Astrocyte of the cerebellum (primary cell): ENCODE measurements around the gene RPL7L1.
A peak's percentile ranks its signal among the peaks of the same experiment; 100 is the strongest.
"Not testable (repeated sequence)": the region's sequence is repeated elsewhere in the genome, so short reads cannot be mapped to it uniquely, and the experiment has no call there.

Experiments
- DNase-seq: peaks from one replicate; pipeline ENCODE4 v3.0.0-alpha.2; 2011; ENCODE audit warnings: low read depth
- H3K4me3 ChIP-seq: 2 replicates; pipeline ENCODE4 v1.5.1; 2011; ENCODE audit warnings: mild to moderate bottlenecking, low read depth, low read length, moderate library complexity
- in situ Hi-C: cut with HindIII; loops from 2 replicates; pipeline ENCODE4 v1.10.0; 2017; ENCODE audit warnings: low sequenced_read_pairs
- TF ChIP-seq, protein P1 (sequence below): IDR thresholded peaks from 2 replicates; pipeline ENCODE4 v1.5.1; 2012; ENCODE audit warnings: low read length, low read depth, moderate library complexity, mild to moderate bottlenecking; ENCODE audit errors: missing control alignments

RPL7L1 gene

DNA sequence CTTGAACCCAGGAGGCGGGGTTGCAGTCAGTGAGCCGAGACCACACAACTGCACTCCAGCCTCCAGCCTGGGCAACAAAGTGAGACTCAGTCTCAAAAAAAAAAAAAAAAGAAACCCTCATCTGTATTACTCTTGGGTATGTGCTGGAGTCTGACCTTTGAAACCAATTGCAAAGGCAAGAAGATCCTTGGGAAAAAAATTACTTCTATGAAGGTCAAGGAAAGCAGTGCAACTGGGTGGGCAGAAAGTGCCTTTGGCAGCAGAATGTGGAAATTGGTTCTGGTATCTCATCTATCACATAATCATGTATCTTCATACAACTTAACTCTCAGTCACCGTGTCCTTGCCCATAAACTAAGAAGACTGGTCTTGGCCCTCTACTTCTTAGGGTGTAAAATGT lies 7.7 kb upstream of the RPL7L1 start:
- in situ Hi-C loops, result loop anchor here (25.0 kb wide), 1 partner anchor 209 kb away; no protein-coding TSS in a partner anchor
- DNase-seq, result no peak
- no peak overlapping the region for H3K4me3 ChIP-seq
- TF ChIP-seq, protein P1, sequence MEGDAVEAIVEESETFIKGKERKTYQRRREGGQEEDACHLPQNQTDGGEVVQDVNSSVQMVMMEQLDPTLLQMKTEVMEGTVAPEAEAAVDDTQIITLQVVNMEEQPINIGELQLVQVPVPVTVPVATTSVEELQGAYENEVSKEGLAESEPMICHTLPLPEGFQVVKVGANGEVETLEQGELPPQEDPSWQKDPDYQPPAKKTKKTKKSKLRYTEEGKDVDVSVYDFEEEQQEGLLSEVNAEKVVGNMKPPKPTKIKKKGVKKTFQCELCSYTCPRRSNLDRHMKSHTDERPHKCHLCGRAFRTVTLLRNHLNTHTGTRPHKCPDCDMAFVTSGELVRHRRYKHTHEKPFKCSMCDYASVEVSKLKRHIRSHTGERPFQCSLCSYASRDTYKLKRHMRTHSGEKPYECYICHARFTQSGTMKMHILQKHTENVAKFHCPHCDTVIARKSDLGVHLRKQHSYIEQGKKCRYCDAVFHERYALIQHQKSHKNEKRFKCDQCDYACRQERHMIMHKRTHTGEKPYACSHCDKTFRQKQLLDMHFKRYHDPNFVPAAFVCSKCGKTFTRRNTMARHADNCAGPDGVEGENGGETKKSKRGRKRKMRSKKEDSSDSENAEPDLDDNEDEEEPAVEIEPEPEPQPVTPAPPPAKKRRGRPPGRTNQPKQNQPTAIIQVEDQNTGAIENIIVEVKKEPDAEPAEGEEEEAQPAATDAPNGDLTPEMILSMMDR, result no peak

- in situ Hi-C loops, result loop anchor here (25.0 kb wide), 1 partner anchor 211 kb away; no protein-coding TSS in a partner anchor
- no peak overlapping the region for H3K4me3 ChIP-seq
- DNase-seq, result no peak
- TF ChIP-seq, protein P1, result no peak
Observed at GRCh38 chr6:42873313-42873712, 6.1 kb upstream of the RPL7L1 start.

DNA sequence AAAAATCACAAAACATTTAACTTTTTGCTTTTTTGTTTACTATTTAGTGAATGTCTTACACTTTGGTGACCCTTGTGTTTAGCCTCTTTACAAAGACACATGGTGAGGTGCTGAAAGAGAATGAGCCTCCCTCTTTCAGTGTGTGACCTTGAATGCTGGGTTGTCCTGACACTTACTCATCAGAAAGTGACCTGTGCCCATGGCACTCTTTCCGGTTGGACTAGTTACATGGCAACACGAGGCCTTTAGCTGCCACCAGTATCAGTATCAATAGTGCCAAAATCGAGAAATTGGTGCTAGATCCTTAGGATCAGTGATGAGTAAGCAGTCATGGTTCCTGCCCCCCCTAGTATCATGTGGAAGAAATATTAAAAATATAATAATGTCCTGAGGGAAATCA lies 1.7 kb upstream of the RPL7L1 start:
- no peak for DNase-seq
- no peak overlapping the region for H3K4me3 ChIP-seq
- in situ Hi-C loops, result no loop called here
- TF ChIP-seq, protein P1, result no peak

- H3K4me3 ChIP-seq, result peak overlapping the region; percentile 98
- DNase-seq, in situ Hi-C loops: not testable (repeated sequence)
Observed at GRCh38 chr6:42880240-42880817, 913 bp downstream of the RPL7L1 start.

GRCh38 chr6:42880871-42881270 lies 1.5 kb downstream of the RPL7L1 start:
- in situ Hi-C loops, DNase-seq: not testable (repeated sequence)
- peak overlapping the region; percentile 98 for H3K4me3 ChIP-seq

- TF ChIP-seq, protein P1, result no peak
- in situ Hi-C loops, result no loop called here
- no peak overlapping the region for H3K4me3 ChIP-seq
- no peak for DNase-seq
Observed at GRCh38 chr6:42885702-42886101, 6.3 kb downstream of the RPL7L1 start.

DNA sequence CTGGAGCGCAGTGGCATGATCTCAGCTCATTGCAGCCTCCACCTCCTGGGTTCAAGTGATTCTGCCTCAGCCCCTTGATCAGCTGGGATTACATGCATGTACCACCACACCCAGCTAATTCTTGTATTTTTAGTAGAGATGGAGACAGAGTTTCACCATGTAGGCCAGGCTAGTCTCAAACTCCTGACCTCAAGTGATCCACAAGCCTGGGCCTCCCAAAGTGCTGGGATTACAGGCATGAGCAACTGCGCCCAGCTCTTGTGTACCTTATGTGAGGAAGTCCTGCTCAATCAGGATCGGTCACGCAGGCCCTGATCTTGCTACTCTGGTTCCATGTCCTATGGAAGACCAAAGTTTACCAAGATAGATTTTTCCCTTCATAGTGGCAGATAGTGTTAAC lies 8.8 kb downstream of the RPL7L1 start:
- in situ Hi-C loops, DNase-seq, H3K4me3 ChIP-seq: not testable (repeated sequence)

- DNase-seq, result no peak
- peak overlapping the region; percentile 82 for H3K4me3 ChIP-seq
- in situ Hi-C loops, result no loop called here
- TF ChIP-seq, protein P1, result no peak
Observed at GRCh38 chr6:42889815-42890214, 10.4 kb downstream of the RPL7L1 start.
